HEK293 (cell line): ENCODE results near the gene UFSP1.

ENCODE experiments used
- KLF1 ChIP-seq: fragments of 450-650 bp; formaldehyde crosslinking; IDR thresholded peaks from 2 replicates; pipeline ENCODE4 v1.5.1; 2016; ENCODE audit warnings: missing biosample characterization, missing genetic modification characterization
- KLF17 ChIP-seq: fragments of 450-650 bp; formaldehyde crosslinking; IDR thresholded peaks from 2 replicates; pipeline ENCODE4 v1.5.1; 2016; ENCODE audit warnings: missing biosample characterization, missing genetic modification characterization
- PBX3 ChIP-seq: sonication (generic); formaldehyde crosslinking; IDR thresholded peaks from 2 replicates; pipeline ENCODE4 v1.8.1; 2022; ENCODE audit warnings: mild to moderate bottlenecking, moderate library complexity, missing genetic modification reagents
- SP3 ChIP-seq: fragments of 450-650 bp; formaldehyde crosslinking; IDR thresholded peaks from 2 replicates; pipeline ENCODE4 v1.5.1; 2016; ENCODE audit warnings: missing biosample characterization, missing genetic modification characterization
- ZBTB17 ChIP-seq: fragments of 450-650 bp; formaldehyde crosslinking; IDR thresholded peaks from 2 replicates; pipeline ENCODE4 v1.5.1; 2016; ENCODE audit warnings: missing biosample characterization, missing genetic modification characterization
- ZBTB7A ChIP-seq: fragments of 450-650 bp; formaldehyde crosslinking; IDR thresholded peaks from 2 replicates; pipeline ENCODE4 v1.5.1; 2016; ENCODE audit warnings: low read depth, missing biosample characterization, missing genetic modification characterization
- ZNF10 ChIP-seq: fragments of 450-650 bp; formaldehyde crosslinking; IDR thresholded peaks from 2 replicates; pipeline ENCODE4 v1.5.1; 2017; ENCODE audit warnings: missing biosample characterization, missing genetic modification characterization
- ZNF140 ChIP-seq: fragments of 450-650 bp; formaldehyde crosslinking; IDR thresholded peaks from 2 replicates; pipeline ENCODE4 v1.5.1; 2016; ENCODE audit warnings: missing biosample characterization, missing genetic modification characterization
- ZNF146 ChIP-seq: fragments of 450-650 bp; formaldehyde crosslinking; IDR thresholded peaks from 2 replicates; pipeline ENCODE4 v1.5.1; 2016; ENCODE audit warnings: missing biosample characterization, missing genetic modification characterization
- ZNF148 ChIP-seq: fragments of 450-650 bp; formaldehyde crosslinking; IDR thresholded peaks from 2 replicates; pipeline ENCODE4 v1.5.0; 2017; ENCODE audit warnings: missing biosample characterization, missing genetic modification characterization, borderline replicate concordance
- ZNF239 ChIP-seq: fragments of 450-650 bp; formaldehyde crosslinking; IDR thresholded peaks from 2 replicates; pipeline ENCODE4 v1.5.1; 2016; ENCODE audit warnings: missing biosample characterization, missing genetic modification characterization
- ZNF24 ChIP-seq: fragments of 450-650 bp; formaldehyde crosslinking; IDR thresholded peaks from 2 replicates; pipeline ENCODE4 v1.5.1; 2016; ENCODE audit warnings: missing biosample characterization, missing genetic modification characterization
- ZNF266 ChIP-seq: fragments of 450-650 bp; formaldehyde crosslinking; IDR thresholded peaks from 2 replicates; pipeline ENCODE4 v1.5.1; 2016; ENCODE audit warnings: missing biosample characterization, missing genetic modification characterization, low read depth
- ZNF280C ChIP-seq: fragments of 450-650 bp; formaldehyde crosslinking; IDR thresholded peaks from 2 replicates; pipeline ENCODE4 v1.5.1; 2016; ENCODE audit warnings: missing biosample characterization, missing genetic modification characterization
- ZNF302 ChIP-seq: fragments of 450-650 bp; formaldehyde crosslinking; IDR thresholded peaks from 2 replicates; pipeline ENCODE4 v1.5.1; 2016; ENCODE audit warnings: missing biosample characterization, missing genetic modification characterization, low read depth
- ZNF394 ChIP-seq: fragments of 450-650 bp; formaldehyde crosslinking; IDR thresholded peaks from 2 replicates; pipeline ENCODE4 v1.5.1; 2016; ENCODE audit warnings: missing biosample characterization, missing genetic modification characterization, mild to moderate bottlenecking, moderate library complexity, borderline replicate concordance
- ZNF518A ChIP-seq: fragments of 450-650 bp; formaldehyde crosslinking; conservative IDR thresholded peaks from 2 replicates; pipeline ENCODE4 v1.5.1; 2016; ENCODE audit warnings: low read depth, missing biosample characterization, missing genetic modification characterization
- ZNF692 ChIP-seq: fragments of 450-650 bp; formaldehyde crosslinking; IDR thresholded peaks from 2 replicates; pipeline ENCODE4 v1.5.1; 2016; ENCODE audit warnings: missing biosample characterization, missing genetic modification characterization
- ZNF768 ChIP-seq: fragments of 450-650 bp; formaldehyde crosslinking; IDR thresholded peaks from 2 replicates; pipeline ENCODE4 v1.5.1; 2018; ENCODE audit warnings: missing biosample characterization, mild to moderate bottlenecking, missing genetic modification characterization
- ZNF776 ChIP-seq: fragments of 450-650 bp; formaldehyde crosslinking; IDR thresholded peaks from 2 replicates; pipeline ENCODE4 v1.5.0; 2017; ENCODE audit warnings: missing biosample characterization, missing genetic modification characterization, borderline replicate concordance
- ZNF777 ChIP-seq: fragments of 450-650 bp; formaldehyde crosslinking; IDR thresholded peaks from 2 replicates; pipeline ENCODE4 v1.5.1; 2017; ENCODE audit warnings: missing biosample characterization, missing genetic modification characterization, borderline replicate concordance
- ZNF791 ChIP-seq: fragments of 450-650 bp; formaldehyde crosslinking; IDR thresholded peaks from 2 replicates; pipeline ENCODE4 v1.5.1; 2016; ENCODE audit warnings: missing biosample characterization, missing genetic modification characterization
- ZNF830 ChIP-seq: fragments of 450-650 bp; IDR thresholded peaks from 2 replicates; pipeline ENCODE4 v1.5.0; 2018; ENCODE audit warnings: missing biosample characterization, missing genetic modification characterization, low read depth, mild to moderate bottlenecking, moderate library complexity
- ZNF843 ChIP-seq: fragments of 450-650 bp; formaldehyde crosslinking; IDR thresholded peaks from 2 replicates; pipeline ENCODE4 v1.5.1; 2016; ENCODE audit warnings: missing biosample characterization, missing genetic modification characterization
- ZSCAN16 ChIP-seq: fragments of 450-650 bp; formaldehyde crosslinking; IDR thresholded peaks from 2 replicates; pipeline ENCODE4 v1.5.1; 2016; ENCODE audit warnings: missing biosample characterization, missing genetic modification characterization

The UFSP1 gene

GRCh38 chr7:100888988-100889750 lies at the start of gene UFSP1 (continued):
- TF ChIP-seq ZNF280C (tag by site-specific recombination), result no peak
- peak; percentile 69; the same call in 1 of the 2 replicates for TF ChIP-seq ZNF239
- no peak for TF ChIP-seq ZNF302 (tag by site-specific recombination)
- no peak; the same call in 1 of the 2 replicates for TF ChIP-seq ZNF394 (tag by site-specific recombination)
- no peak for TF ChIP-seq ZNF140
- peak; percentile 86 for TF ChIP-seq ZNF692 (tag by site-specific recombination)
- TF ChIP-seq ZNF776 (tag by site-specific recombination), result no peak
- no peak; the same call in 1 of the 2 replicates for TF ChIP-seq ZNF10 (tag by site-specific recombination)
- peak; percentile 75; the same call in 1 of the 2 replicates for TF ChIP-seq ZBTB17 (tag by site-specific recombination)
- peak; percentile 62 for TF ChIP-seq ZNF843 (tag by site-specific recombination)
- TF ChIP-seq ZNF148 (tag by site-specific recombination), result 0 out of 2 replicates have a peak, but pooled peaks have one; percentile 8
- TF ChIP-seq ZNF146 (tag by site-specific recombination), result peak; percentile 67; the same call in 1 of the 2 replicates
- peak; percentile 53 for TF ChIP-seq KLF1 (tag by site-specific recombination)
- TF ChIP-seq ZNF266 (tag by site-specific recombination), result peak; percentile 29; the same call in 1 of the 2 replicates
- peak; percentile 79 for TF ChIP-seq SP3
- TF ChIP-seq ZNF830 (tag by site-specific recombination), result no peak
- TF ChIP-seq ZBTB7A (tag by site-specific recombination), result peak; percentile 94
- no peak for TF ChIP-seq ZNF791 (tag by site-specific recombination)
- no peak for TF ChIP-seq ZNF518A (tag by site-specific recombination)
- peak; percentile 51; the same call in 1 of the 2 replicates for TF ChIP-seq ZNF24 (tag by site-specific recombination)
- peak; percentile 43; the same call in 1 of the 2 replicates for TF ChIP-seq KLF17
- TF ChIP-seq ZNF777 (tag by site-specific recombination), result no peak
- no peak for TF ChIP-seq ZNF768
- no peak for TF ChIP-seq PBX3 (CRISPR knock-in tag)
- peak; percentile 68; the same call in 1 of the 2 replicates for TF ChIP-seq ZSCAN16 (tag by site-specific recombination)
